ENCODE data around the gene RASSF5. TPM values are rescaled to one million over a fixed set of nuclear protein-coding genes. Genes with fewer than 3 reads are reported as not detected.

Gene RASSF5
- polyA plus RNA-seq, 1 donor from 2014 or later, result 4.0 TPM

- H3K9me3 ChIP-seq (ENCODE audit: low read length), result no peaks in the 10 kb centered on the region
- H3K4me3 ChIP-seq (ENCODE audit: low read length), result no peak overlapping the region
- TF ChIP-seq TAF1 (IDR thresholded peaks at IDR 0.05; ENCODE audit: low read depth) (no peak), RAD21 (conservative IDR thresholded peaks at IDR 0.05) (no peak), SMC3 (conservative IDR thresholded peaks at IDR 0.05; ENCODE audit: poor library complexity) (no peak), EP300 (conservative IDR thresholded peaks at IDR 0.05; ENCODE audit: poor library complexity, severe bottlenecking) (no peak), POLR2AphosphoS5 (IDR thresholded peaks at IDR 0.05) (no peak), MXI1 (conservative IDR thresholded peaks at IDR 0.05; ENCODE audit: poor library complexity, severe bottlenecking) (no peak), EZH2 (IDR thresholded peaks at IDR 0.05; ENCODE audit: borderline replicate concordance, insufficient read depth, low read length, poor library complexity, severe bottlenecking) (no peak), CTCF (IDR thresholded peaks at IDR 0.05; ENCODE audit: poor library complexity, severe bottlenecking) (no peak)
- TF ChIP-seq, protein P1, sequence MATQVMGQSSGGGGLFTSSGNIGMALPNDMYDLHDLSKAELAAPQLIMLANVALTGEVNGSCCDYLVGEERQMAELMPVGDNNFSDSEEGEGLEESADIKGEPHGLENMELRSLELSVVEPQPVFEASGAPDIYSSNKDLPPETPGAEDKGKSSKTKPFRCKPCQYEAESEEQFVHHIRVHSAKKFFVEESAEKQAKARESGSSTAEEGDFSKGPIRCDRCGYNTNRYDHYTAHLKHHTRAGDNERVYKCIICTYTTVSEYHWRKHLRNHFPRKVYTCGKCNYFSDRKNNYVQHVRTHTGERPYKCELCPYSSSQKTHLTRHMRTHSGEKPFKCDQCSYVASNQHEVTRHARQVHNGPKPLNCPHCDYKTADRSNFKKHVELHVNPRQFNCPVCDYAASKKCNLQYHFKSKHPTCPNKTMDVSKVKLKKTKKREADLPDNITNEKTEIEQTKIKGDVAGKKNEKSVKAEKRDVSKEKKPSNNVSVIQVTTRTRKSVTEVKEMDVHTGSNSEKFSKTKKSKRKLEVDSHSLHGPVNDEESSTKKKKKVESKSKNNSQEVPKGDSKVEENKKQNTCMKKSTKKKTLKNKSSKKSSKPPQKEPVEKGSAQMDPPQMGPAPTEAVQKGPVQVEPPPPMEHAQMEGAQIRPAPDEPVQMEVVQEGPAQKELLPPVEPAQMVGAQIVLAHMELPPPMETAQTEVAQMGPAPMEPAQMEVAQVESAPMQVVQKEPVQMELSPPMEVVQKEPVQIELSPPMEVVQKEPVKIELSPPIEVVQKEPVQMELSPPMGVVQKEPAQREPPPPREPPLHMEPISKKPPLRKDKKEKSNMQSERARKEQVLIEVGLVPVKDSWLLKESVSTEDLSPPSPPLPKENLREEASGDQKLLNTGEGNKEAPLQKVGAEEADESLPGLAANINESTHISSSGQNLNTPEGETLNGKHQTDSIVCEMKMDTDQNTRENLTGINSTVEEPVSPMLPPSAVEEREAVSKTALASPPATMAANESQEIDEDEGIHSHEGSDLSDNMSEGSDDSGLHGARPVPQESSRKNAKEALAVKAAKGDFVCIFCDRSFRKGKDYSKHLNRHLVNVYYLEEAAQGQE (IDR thresholded peaks at IDR 0.05; ENCODE audit: borderline replicate concordance), result no peak
- H3K9me2 ChIP-seq (ENCODE audit: insufficient read depth, low read length), result no peaks in the 10 kb centered on the region
- no peaks in the 10 kb centered on the region for H3K79me2 ChIP-seq (replicated peaks; ENCODE audit: insufficient read depth, low read length)
- no peak overlapping the region for H3K9ac ChIP-seq (ENCODE audit: low read length)
- H3K27me3 ChIP-seq (ENCODE audit: insufficient read depth, low read depth, low read length), result no peaks in the 10 kb centered on the region
- H3F3A ChIP-seq (ENCODE audit: insufficient read depth, low read length, poor library complexity, severe bottlenecking), result no peaks in the 10 kb centered on the region
- no peaks in the 10 kb centered on the region for H4K20me1 ChIP-seq (ENCODE audit: insufficient read depth)
- H3K4me2 ChIP-seq (ENCODE audit: low read length), result no peak overlapping the region
- H2AFZ ChIP-seq (ENCODE audit: low read depth, low read length), result no peak overlapping the region
- no peak overlapping the region for H3K27ac ChIP-seq (ENCODE audit: low read length)
- H3K36me3 ChIP-seq (ENCODE audit: insufficient read depth, low read length), result peaks cover 10% of the 10 kb centered on the region
Measured at GRCh38 chr1:206590025-206590758, 82.9 kb downstream of the RASSF5 start.

GRCh38 chr1:206591226-206591625 is 83.9 kb downstream of the RASSF5 start:
- Histone ChIP-seq H3K27ac (ENCODE audit: low read length) (no peak overlapping the region), H3K4me2 (ENCODE audit: low read length) (no peak overlapping the region)

More at GRCh38 chr1:206591226-206591625, 83.9 kb downstream of the RASSF5 start:
- Histone ChIP-seq H3K27me3 (ENCODE audit: insufficient read depth, low read depth, low read length) (no peaks in the 10 kb centered on the region), H2AFZ (ENCODE audit: low read depth, low read length) (no peak overlapping the region), H3K4me3 (ENCODE audit: low read length) (no peak overlapping the region), H3F3A (ENCODE audit: insufficient read depth, low read length, poor library complexity, severe bottlenecking) (no peaks in the 10 kb centered on the region), H4K20me1 (ENCODE audit: insufficient read depth) (no peaks in the 10 kb centered on the region), H3K9me3 (ENCODE audit: low read length) (no peaks in the 10 kb centered on the region), H3K9ac (ENCODE audit: low read length) (no peak overlapping the region), H3K79me2 (replicated peaks; ENCODE audit: insufficient read depth, low read length) (no peaks in the 10 kb centered on the region), H3K9me2 (ENCODE audit: insufficient read depth, low read length) (no peaks in the 10 kb centered on the region), H3K36me3 (ENCODE audit: insufficient read depth, low read length) (peaks cover 14% of the 10 kb centered on the region)
- no peak for TF ChIP-seq CTCF (IDR thresholded peaks at IDR 0.05; ENCODE audit: poor library complexity, severe bottlenecking)
- no peak for TF ChIP-seq SMC3 (conservative IDR thresholded peaks at IDR 0.05; ENCODE audit: poor library complexity)
- no peak for TF ChIP-seq MXI1 (conservative IDR thresholded peaks at IDR 0.05; ENCODE audit: poor library complexity, severe bottlenecking)
- TF ChIP-seq, protein P1 (IDR thresholded peaks at IDR 0.05; ENCODE audit: borderline replicate concordance), result no peak
- no peak for TF ChIP-seq POLR2AphosphoS5 (IDR thresholded peaks at IDR 0.05)
- TF ChIP-seq EP300 (conservative IDR thresholded peaks at IDR 0.05; ENCODE audit: poor library complexity, severe bottlenecking), result no peak
- no peak for TF ChIP-seq RAD21 (conservative IDR thresholded peaks at IDR 0.05)
- TF ChIP-seq EZH2 (IDR thresholded peaks at IDR 0.05; ENCODE audit: borderline replicate concordance, insufficient read depth, low read length, poor library complexity, severe bottlenecking), result no peak
- TF ChIP-seq TAF1 (IDR thresholded peaks at IDR 0.05; ENCODE audit: low read depth), result no peak

Measured in neural cell (in vitro differentiated cells).